Neural progenitor cell (in vitro differentiated cells): ENCODE data around the gene DNAJC15.

ENCODE experiments used
- CTCF ChIP-seq: fragments of 200-600 bp; sonication (generic); IDR thresholded peaks from 2 replicates; pipeline ENCODE4 v1.5.1; 2017; ENCODE audit warnings: antibody characterized with exemption, mild to moderate bottlenecking
- EZH2 ChIP-seq: fragments of 200-600 bp; sonication (generic); IDR thresholded peaks from 2 replicates; pipeline ENCODE4 v1.6.1; 2017; ENCODE audit warnings: antibody characterized with exemption, mild to moderate bottlenecking, moderate library complexity
- EZH2phosphoT487 ChIP-seq: fragments of 200-600 bp; sonication (generic); IDR thresholded peaks from 2 replicates; pipeline ENCODE4 v1.6.1; 2017; ENCODE audit warnings: antibody characterized with exemption

DNA sequence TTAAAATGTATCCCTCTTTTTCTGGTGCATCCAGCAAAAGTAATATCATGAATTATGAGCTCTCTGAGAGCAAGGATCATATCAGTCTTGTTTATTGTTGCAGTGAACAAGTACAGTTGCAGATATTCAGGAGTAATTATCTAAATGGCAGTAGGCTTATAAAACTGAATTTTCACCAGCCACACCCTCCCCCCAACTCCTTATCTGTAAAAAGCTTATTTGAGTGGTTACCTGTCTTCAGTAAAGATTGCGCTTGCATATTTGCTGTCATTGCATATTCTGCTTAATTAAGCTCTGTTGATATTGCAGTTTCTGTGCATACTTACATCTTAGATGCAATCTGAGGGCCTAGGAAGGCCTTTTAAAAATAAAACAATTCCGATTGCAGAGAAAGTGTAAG is 87.3 kb downstream of the DNAJC15 start:
- TF ChIP-seq CTCF (no peak), EZH2phosphoT487 (no peak), EZH2 (no peak)
